ENCODE measurements around the gene ANKH. TPM values are rescaled to one million over a fixed set of nuclear protein-coding genes. Genes with fewer than 3 reads are reported as not detected.

ANKH gene
- total RNA-seq, 1 donor from 2014 or later, result 30.9 TPM

DNA sequence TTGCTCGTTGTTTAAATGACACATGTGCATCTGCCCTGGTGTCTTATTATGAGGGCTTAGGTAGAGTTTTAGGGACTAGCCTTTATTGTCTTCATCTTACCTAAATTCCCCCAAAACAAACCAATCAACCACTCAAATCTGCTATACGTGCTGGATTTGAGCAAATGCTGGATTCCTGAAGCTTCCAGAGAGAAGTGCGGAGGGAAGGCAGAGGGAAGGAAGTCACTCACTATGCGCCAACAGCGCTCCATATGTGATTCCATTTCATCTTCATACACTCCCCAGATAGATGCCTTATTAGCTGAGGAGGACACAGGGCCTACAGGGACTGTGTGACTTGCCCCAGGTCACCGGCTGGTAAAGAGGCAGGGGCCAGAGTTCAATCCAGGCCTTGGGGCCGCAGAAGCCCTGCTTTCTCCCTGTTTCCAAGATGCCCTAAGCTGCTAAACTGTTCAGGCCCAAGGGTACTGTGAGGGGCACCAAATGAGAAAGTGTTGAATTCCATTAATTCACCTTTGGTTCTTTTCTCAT, 143.6 kb downstream of the ANKH start:
- TF ChIP-seq POLR2AphosphoS5 (IDR thresholded peaks at IDR 0.05; ENCODE audit: insufficient read depth in 1 of 2, low read depth in 1 of 2) (no peak), CTCF (IDR thresholded peaks at IDR 0.05) (no peak), POLR2A (IDR thresholded peaks at IDR 0.05) (no peak)
- H3K27me3 ChIP-seq, result no peaks in the 10 kb centered on the region
- H3K27ac ChIP-seq, result no peak overlapping the region
- no peaks in the 10 kb centered on the region for H3K36me3 ChIP-seq
- no peak for DNase-seq (ENCODE audit: extremely low spot score in 2 of 2)
- H3K4me1 ChIP-seq, result no peaks in the 10 kb centered on the region
- no peak overlapping the region for H3K4me3 ChIP-seq
- intact Hi-C loops (cut with DNase I), result loop anchor here (5.0 kb wide), 1 partner anchor 274 kb away; no protein-coding TSS in a partner anchor
- no peaks in the 10 kb centered on the region for H3K9me3 ChIP-seq

DNA sequence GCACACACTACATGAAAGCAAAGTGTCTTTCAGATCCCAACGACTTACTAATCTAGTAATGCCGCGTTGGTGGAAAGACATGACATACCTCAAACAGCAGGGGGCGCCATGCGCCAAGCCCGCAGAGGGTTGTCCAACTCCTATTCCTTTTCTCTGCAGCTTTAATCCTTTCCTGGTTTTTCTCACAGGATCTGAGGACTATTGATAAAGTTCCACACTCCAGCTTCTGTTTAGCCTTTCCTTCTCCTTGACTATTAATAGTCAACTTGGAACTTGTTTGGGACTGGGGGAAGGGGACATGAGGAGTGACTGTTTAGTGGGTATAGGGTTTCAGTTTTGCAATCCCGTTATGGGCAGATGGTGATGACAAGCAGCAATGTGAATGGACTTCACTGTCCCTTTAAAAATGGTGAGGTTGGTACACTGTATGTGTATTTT, 144.1 kb downstream of the ANKH start:
- Histone ChIP-seq H3K27ac (no peak overlapping the region), H3K36me3 (no peaks in the 10 kb centered on the region), H3K9me3 (no peaks in the 10 kb centered on the region), H3K4me1 (no peaks in the 10 kb centered on the region), H3K27me3 (no peaks in the 10 kb centered on the region), H3K4me3 (no peak overlapping the region)
- intact Hi-C loops (cut with DNase I), result loop anchor here (5.0 kb wide), 1 partner anchor 275 kb away; no protein-coding TSS in a partner anchor
- peak; percentile 89 to 96 (median 92) for TF ChIP-seq CTCF (IDR thresholded peaks at IDR 0.05)
- peak in 1 of 2 donors; percentile 52 for TF ChIP-seq POLR2AphosphoS5 (IDR thresholded peaks at IDR 0.05; ENCODE audit: insufficient read depth in 1 of 2, low read depth in 1 of 2)
- TF ChIP-seq POLR2A (IDR thresholded peaks at IDR 0.05), result no peak
- DNase-seq (ENCODE audit: extremely low spot score in 2 of 2), result no peak

DNA sequence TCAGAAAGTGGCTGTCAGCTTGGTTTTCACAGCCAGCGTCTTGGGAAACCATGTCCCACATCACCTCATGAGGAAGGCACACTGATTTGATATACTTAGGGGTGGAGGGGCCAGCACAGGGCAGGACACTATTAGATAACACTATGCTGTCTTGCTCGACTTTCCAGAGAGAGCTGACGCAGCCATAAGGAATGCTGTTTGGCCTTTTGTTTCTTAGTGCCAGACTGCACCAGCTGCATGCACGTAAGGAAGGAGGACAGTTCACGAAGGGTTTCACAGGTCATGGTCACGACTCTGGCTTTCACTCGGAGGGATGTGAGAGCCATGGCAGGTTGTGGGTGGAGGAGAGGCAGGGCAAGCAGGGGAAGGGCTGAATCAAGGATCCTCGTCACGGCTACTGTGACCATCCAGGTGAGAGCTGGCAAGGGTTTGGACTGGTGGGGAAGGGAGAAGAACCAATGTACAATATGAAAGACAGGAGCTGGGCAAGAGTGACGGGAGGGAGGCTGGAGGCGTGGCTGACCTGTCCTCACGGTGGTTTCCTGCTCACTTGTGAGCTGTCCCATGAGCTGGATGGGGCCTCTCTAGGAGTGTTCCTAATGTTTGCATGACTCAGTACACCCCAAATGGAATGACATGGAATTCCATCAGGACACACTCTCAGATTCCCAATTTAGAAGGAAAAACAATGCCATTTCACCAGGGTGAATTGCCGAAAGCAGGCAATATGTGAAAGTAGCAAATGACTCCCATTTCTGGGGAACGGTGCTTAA, 145.3 kb downstream of the ANKH start:
- intact Hi-C loops (cut with DNase I), result loop anchor here (5.0 kb wide), 1 partner anchor 276 kb away; no protein-coding TSS in a partner anchor
- H3K27me3 ChIP-seq, result no peaks in the 10 kb centered on the region
- H3K36me3 ChIP-seq, result no peaks in the 10 kb centered on the region
- H3K9me3 ChIP-seq, result no peaks in the 10 kb centered on the region
- TF ChIP-seq POLR2AphosphoS5 (IDR thresholded peaks at IDR 0.05; ENCODE audit: insufficient read depth in 1 of 2, low read depth in 1 of 2), result no peak
- no peak for TF ChIP-seq CTCF (IDR thresholded peaks at IDR 0.05)
- no peak for TF ChIP-seq POLR2A (IDR thresholded peaks at IDR 0.05)
- no peak for DNase-seq (ENCODE audit: extremely low spot score in 2 of 2)
- no peak overlapping the region for H3K27ac ChIP-seq
- H3K4me3 ChIP-seq, result no peak overlapping the region
- no peaks in the 10 kb centered on the region for H3K4me1 ChIP-seq

GRCh38 chr5:14724633-14725032, 146.9 kb downstream of the ANKH start:
- Histone ChIP-seq H3K27me3 (no peaks in the 10 kb centered on the region), H3K36me3 (no peaks in the 10 kb centered on the region), H3K4me3 (no peak overlapping the region), H3K4me1 (no peaks in the 10 kb centered on the region), H3K27ac (no peak overlapping the region), H3K9me3 (no peaks in the 10 kb centered on the region)
- TF ChIP-seq POLR2A (IDR thresholded peaks at IDR 0.05), result no peak
- TF ChIP-seq CTCF (IDR thresholded peaks at IDR 0.05), result no peak
- no peak for TF ChIP-seq POLR2AphosphoS5 (IDR thresholded peaks at IDR 0.05; ENCODE audit: insufficient read depth in 1 of 2, low read depth in 1 of 2)
- DNase-seq (ENCODE audit: extremely low spot score in 2 of 2), result no peak
- intact Hi-C loops (cut with DNase I), result loop anchor here (5.0 kb wide), 1 partner anchor 278 kb away; no protein-coding TSS in a partner anchor

DNA sequence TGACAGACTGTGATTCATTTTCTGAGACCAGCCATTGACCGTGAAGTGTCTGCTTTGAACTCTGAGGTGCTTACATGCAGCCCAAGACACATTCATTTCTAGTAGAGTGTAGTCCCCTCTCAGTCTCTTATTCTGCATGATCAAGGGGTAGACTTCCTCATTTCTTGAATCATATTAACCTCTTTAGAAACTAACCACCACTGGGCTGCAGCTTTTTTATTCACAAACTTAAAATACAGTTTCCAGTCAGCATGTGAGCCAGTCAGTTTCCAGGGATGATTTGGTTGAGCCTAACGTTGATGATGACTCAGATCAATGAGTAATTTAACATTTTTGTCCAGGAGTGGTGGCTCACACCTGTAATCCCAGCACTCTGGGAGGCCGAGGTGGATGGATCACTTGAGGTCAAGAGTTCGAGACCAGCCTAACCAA, 147.9 kb downstream of the ANKH start:
- H3K27ac ChIP-seq, result no peak overlapping the region
- H3K27me3 ChIP-seq, result no peaks in the 10 kb centered on the region
- H3K4me3 ChIP-seq, result no peak overlapping the region
- no peaks in the 10 kb centered on the region for H3K9me3 ChIP-seq
- no peaks in the 10 kb centered on the region for H3K4me1 ChIP-seq
- intact Hi-C loops (cut with DNase I), result no loop called here
- TF ChIP-seq POLR2AphosphoS5 (IDR thresholded peaks at IDR 0.05; ENCODE audit: insufficient read depth in 1 of 2, low read depth in 1 of 2) (no peak), CTCF (IDR thresholded peaks at IDR 0.05) (no peak), POLR2A (IDR thresholded peaks at IDR 0.05) (no peak)
- H3K36me3 ChIP-seq, result no peaks in the 10 kb centered on the region
- no peak for DNase-seq (ENCODE audit: extremely low spot score in 2 of 2)
